Keratinocyte (primary cell): ENCODE results near the gene UCKL1.

ENCODE experiments used
- EZH2 ChIP-seq: IDR thresholded peaks from one replicate; pipeline ENCODE4 v1.6.1; 2012; ENCODE audit warnings: inconsistent platforms, mild to moderate bottlenecking, low read length, moderate library complexity
- TF ChIP-seq, protein P1 (sequence below), 3 experiments: IDR thresholded peaks in 1 of 3; conservative IDR thresholded peaks in 1 of 3; optimal IDR thresholded peaks in 1 of 3; 2 replicates in 2 of 3; 3 replicates in 1 of 3; pipeline versions ENCODE3 to v1.5.1; 2011; ENCODE audit warnings: low read length in 3 of 3, mild to moderate bottlenecking in 3 of 3, moderate library complexity in 2 of 3, control low read depth in 1 of 3, inconsistent platforms in 1 of 3; ENCODE audit not compliant: insufficient read depth in 2 of 3; ENCODE audit errors: extremely low read depth in 1 of 3

DNA sequence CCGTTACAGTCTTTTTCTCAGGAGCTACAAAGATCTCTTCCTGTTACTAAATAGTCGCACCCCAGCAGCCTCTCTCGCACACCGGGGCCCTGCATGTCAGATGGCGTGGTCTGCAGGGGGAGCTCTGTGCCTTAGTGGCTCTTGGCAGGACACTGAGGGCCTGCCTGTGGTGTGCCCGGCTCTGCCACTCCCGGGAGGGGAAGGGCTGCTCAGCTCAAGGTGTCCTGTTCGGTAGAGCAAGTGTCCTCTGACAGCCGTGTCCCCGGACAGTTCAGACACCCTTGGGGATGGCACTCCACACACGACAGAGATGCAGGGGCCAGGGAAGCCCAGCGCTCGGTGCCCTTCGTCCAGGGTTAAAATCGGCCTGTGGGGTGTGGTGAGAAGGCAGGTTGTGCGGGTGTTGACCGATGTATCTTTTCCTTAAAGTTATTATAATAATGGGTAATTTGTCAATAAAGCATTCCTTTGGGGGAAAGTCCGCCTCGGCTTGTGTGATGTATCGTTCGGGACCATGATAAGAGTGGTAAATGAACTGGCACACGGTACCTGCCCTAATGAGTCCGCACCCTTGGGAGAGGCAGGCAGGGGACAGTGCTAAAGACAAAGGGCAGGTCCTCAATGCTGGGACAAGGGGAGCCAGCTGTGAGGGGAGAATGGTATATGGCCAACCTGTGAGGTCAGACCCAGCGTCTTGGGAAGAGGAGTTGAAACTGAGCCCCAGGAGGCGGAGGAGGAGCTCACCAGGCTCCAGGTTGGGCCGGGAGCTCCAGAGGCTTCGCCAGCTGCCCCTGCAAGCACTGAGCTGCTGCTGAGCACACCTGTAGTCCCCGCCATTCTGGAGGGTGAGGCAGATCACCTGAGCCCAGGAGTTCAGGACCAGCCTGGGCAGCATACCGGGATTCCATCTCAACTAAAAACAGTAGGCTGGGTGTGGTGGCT lies 64.9 kb downstream of the UCKL1 start:
- TF ChIP-seq, protein P1, sequence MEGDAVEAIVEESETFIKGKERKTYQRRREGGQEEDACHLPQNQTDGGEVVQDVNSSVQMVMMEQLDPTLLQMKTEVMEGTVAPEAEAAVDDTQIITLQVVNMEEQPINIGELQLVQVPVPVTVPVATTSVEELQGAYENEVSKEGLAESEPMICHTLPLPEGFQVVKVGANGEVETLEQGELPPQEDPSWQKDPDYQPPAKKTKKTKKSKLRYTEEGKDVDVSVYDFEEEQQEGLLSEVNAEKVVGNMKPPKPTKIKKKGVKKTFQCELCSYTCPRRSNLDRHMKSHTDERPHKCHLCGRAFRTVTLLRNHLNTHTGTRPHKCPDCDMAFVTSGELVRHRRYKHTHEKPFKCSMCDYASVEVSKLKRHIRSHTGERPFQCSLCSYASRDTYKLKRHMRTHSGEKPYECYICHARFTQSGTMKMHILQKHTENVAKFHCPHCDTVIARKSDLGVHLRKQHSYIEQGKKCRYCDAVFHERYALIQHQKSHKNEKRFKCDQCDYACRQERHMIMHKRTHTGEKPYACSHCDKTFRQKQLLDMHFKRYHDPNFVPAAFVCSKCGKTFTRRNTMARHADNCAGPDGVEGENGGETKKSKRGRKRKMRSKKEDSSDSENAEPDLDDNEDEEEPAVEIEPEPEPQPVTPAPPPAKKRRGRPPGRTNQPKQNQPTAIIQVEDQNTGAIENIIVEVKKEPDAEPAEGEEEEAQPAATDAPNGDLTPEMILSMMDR (optimal IDR thresholded peaks at IDR 0.05 in 1 of 3, IDR thresholded peaks at IDR 0.05 in 1 of 3, conservative IDR thresholded peaks at IDR 0.05 in 1 of 3; ENCODE audit: extremely low read depth in 1 of 3, insufficient read depth in 2 of 3, low read length in 3 of 3): peak in 1 of 3 experiments; percentile 14
- no peak for TF ChIP-seq EZH2
